NCI-H146 (cell line): ENCODE data around the gene SMIM30.
"Not testable (repeated sequence)": the region's sequence is repeated elsewhere in the genome, so short reads cannot be mapped to it uniquely, and the experiment has no call there.

ENCODE experiments used
- DNase-seq: peaks from one replicate; lab custom pipeline; 2025; lab: John Stamatoyannopoulos, UW

SMIM30 gene

DNA sequence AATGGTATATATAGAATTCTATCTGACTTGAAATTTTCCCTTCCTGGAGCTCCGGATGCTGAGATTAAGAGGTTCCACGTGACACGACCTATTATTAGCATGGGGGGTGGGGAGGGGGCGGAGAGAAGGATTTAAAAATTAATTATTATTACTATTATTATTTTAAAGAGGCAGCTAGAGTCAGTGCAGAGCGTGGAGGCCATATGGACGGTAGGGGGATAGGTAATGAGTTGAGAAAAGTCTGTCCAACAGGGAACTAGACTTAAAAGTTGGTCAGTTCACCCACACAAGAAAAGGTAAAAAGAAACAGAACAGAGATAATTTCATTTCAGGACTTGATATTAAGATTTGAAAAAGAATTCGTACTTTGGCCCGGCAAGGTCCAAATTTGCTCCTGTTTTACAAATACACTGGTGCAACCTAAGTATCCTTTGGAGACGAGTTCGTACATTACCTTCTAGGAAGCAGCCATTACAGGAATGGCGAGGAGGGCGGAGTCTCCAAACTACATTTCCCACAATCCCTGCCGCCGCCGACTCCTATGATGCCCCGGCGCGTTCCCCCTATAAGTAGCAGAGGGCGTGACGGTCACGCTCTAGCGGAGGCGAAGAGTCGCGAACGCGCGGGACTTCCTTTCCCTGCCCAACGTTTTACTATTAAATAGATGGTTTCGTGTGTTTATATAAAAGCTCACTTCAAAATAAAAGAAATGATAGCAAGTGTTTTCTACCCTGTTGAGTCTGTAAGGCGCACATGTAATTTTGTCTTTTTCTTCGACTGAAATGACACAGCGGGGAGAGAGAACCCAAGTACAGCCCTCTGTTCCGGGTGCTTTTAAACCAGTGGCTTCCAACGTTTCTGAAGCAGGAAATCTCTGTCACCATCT lies at the start of gene SMIM30:
SMIM30 (minus strand) TSS at position 481 of the 886 bp plus-strand sequence. CDS start 976 bp downstream, outside the sequence.
- DNase-seq: peak; percentile 93

GRCh38 chr7:113166176-113166575 lies 47.8 kb upstream of the SMIM30 start:
- not testable (repeated sequence) for DNase-seq

DNA sequence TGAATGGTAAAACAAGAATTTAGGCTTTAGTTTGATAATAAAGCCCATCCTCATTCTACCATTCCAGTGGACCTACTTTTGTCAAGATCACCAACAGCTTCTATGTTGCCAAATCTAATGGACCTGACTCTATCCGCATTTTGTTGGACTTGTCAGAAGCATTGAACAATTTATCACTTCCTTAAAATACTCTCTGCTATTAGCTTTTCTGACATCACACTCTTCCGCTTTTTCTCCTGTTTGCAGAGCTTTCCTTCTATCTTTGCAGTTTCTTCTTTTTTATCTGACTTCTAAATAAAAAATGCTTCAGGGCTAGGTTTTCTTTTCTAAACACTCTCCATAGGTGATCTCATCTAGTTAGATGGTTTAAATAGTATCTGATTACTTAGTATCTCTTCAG lies 42.7 kb upstream of the SMIM30 start:
- no peak for DNase-seq

DNA sequence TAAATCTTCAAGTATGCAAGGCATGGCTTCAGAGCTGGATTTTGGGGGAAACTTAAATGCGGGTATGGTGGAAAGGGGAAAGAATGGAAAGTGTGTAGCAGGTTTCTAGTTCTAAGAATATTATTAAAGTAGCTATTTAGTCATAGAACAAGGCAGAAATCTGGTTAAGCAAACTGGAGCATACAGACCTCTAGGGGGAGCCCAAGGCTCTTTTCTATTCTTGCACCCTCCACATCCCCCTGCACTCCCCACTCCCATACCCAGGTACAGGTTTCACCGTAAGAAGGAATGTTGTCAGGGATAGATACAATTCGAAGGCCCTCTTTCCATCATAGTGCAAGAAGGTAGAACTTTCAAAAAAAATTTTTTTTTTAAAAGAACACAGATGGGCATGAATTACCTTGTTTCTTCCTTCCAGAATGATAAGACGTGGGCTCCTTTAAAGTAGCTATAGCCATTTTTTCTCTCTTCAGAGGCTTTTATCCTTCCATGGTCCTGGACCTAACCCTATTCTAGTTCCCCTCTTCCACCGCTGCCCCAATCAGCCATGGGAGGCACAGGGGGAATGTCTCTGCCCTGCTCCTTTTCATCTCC lies 41.5 kb upstream of the SMIM30 start:
- DNase-seq: peak; percentile 38

- DNase-seq: no peak
These were observed 40.4 kb upstream of the SMIM30 start for GRCh38 chr7:113158756-113159155.

- DNase-seq: no peak
These were observed 35.8 kb upstream of the SMIM30 start for GRCh38 chr7:113154117-113154516.

DNA sequence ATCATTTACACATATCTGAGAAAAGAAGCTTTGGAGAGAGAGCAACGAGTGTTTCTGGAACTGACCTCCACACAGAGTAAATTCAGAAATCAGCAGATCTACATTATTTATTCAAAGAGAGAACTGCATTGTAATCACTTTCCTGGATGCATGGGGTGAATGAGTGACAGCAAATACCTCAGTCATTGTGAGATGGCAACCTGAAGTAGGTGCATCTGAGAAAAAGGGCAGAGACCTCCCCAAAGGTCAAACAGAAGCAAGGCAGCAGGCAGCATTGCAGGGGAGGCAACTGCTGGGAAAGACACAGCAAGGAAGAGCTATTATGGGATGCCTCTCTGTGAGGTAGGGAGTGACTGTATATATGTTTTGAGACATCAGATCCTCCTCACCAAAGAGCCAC lies 26.5 kb upstream of the SMIM30 start:
- no peak for DNase-seq

- no peak for DNase-seq
These were observed 25.3 kb upstream of the SMIM30 start for GRCh38 chr7:113143486-113144257.

DNA sequence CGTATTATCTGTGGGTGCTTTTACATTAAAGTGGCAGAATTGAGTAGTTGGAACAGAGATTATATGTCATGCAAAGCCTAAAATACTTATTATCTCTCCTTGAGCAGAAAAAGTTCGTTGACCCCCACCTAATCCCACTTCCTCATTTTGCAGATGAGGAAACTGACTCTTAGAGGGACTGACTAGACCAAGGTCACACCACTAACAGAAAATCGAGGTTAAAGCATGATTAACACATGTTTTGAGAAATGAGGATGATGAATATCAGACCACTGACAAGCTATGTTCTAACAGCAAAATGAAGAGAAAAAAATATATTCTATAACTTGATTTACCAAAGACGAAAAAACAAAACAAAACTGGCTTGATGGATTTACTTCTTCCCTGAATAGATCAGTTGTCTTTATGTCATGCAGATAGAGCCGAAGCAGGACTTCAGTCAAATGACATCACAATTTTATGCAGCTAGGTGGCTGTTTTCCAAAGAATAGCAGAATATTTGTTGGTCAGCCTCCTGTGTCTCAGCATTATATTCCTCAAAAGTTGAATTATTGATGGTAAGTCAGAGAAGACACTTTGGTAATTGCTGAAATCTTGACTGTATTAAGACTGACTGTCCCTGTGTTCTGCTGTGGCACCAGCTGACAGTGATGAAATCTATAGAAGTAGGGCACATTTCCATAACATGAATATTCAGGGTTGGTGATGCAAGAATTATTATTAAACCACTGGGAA lies 24.2 kb upstream of the SMIM30 start:
- no peak for DNase-seq

DNA sequence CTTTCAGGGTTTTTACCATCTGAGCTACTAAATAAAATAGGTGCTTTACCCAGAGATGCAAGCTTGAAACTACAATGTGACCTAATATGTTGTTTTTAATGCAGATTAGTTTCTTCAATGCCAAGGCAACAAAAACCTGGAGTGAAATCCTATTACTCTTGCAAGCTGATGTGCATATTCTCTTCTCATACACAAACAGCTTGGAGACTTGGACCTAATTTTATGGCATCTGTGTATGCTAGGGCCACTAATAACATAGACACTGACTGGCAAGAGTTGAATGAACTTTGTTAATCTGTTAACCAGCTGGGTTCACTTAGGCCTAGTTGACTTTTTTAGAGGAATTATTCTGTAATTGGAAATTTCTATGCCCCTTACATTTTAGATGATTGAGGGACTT lies 23.4 kb upstream of the SMIM30 start:
- DNase-seq: no peak

GRCh38 chr7:113140956-113141355 lies 22.6 kb upstream of the SMIM30 start:
- no peak for DNase-seq

GRCh38 chr7:113137241-113137640 lies 18.9 kb upstream of the SMIM30 start:
- no peak for DNase-seq

GRCh38 chr7:113134025-113134424 lies 15.7 kb upstream of the SMIM30 start:
- DNase-seq: no peak

GRCh38 chr7:113131367-113131766 lies 13.0 kb upstream of the SMIM30 start:
- DNase-seq: no peak

DNA sequence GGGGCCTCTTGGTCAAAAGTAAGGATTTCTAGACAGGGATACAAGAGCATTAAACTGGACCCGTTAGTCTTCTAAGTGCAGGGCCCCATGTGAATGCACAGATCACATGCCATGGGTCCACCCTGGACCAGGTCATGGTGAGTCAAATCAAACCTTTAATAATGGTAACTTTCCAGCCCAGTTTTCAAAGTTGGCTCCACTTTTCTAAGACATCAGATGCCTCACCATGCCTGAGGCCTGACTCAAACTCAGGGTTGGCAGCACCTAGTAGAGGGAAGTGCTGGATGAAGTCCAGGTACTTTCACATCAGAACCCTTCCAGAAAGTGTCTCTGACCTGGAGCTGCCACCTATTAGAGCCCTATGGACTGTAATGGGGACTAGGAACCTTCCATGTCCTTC lies 9.7 kb upstream of the SMIM30 start:
- DNase-seq: no peak

GRCh38 chr7:113125728-113126127 lies 7.4 kb upstream of the SMIM30 start:
- DNase-seq: no peak

GRCh38 chr7:113122744-113123143 lies 4.4 kb upstream of the SMIM30 start:
- no peak for DNase-seq

- no peak for DNase-seq
These were observed 2.3 kb upstream of the SMIM30 start for GRCh38 chr7:113120647-113121046.

DNA sequence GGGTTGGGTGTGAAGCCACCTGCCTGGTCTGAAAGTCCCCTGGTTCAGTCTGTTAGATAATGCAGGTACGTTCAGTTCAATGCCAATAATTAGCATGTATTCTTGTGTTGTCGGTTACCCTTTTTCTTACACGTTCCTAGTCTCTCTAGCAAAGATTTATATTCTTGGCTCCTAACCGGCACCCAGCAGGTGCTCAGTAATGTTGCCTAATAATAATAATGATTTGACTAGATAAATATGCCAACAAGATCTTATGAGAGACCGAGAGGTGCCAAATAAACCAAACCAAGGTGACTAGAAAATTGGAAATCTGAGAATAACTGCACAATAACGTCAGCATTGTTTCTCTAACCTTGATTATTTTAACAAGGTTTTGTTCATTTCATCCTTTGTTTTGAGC lies 1.1 kb upstream of the SMIM30 start:
- peak; percentile 11 for DNase-seq

- DNase-seq: not testable (repeated sequence)
These were observed 980 bp downstream of the SMIM30 start for GRCh38 chr7:113117374-113117774.

GRCh38 chr7:113113912-113114311 lies 4.4 kb downstream of the SMIM30 start:
- no peak for DNase-seq

DNA sequence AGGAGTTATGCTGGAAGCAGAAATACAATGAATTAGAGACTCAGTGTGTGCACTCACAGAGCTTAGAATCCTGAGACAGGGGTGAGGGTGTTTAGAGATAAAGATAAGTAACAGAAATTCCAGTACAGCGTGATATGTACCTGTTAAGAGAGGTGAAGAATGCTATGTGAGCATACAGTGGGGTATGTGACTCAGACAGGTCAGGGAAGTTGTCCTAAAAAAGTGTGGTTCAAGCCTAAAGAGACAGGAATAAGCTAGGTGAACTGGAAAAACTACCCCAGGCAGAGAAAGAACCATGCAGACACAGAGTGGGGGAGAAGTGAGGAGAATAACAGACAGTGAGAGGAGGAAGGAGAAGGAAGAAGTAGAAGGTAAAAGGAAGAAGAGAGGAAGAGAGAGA lies 8.6 kb downstream of the SMIM30 start:
- DNase-seq: no peak
